ENCODE data around the gene CSNK1A1L.

Gene CSNK1A1L

GRCh38 chr13:37076818-37077217 is 28.6 kb downstream of the CSNK1A1L start:
- H3K27ac ChIP-seq = no peak overlapping the region
- TF ChIP-seq, protein P1, sequence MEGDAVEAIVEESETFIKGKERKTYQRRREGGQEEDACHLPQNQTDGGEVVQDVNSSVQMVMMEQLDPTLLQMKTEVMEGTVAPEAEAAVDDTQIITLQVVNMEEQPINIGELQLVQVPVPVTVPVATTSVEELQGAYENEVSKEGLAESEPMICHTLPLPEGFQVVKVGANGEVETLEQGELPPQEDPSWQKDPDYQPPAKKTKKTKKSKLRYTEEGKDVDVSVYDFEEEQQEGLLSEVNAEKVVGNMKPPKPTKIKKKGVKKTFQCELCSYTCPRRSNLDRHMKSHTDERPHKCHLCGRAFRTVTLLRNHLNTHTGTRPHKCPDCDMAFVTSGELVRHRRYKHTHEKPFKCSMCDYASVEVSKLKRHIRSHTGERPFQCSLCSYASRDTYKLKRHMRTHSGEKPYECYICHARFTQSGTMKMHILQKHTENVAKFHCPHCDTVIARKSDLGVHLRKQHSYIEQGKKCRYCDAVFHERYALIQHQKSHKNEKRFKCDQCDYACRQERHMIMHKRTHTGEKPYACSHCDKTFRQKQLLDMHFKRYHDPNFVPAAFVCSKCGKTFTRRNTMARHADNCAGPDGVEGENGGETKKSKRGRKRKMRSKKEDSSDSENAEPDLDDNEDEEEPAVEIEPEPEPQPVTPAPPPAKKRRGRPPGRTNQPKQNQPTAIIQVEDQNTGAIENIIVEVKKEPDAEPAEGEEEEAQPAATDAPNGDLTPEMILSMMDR (conservative IDR thresholded peaks at IDR 0.05) = no peak

DNA sequence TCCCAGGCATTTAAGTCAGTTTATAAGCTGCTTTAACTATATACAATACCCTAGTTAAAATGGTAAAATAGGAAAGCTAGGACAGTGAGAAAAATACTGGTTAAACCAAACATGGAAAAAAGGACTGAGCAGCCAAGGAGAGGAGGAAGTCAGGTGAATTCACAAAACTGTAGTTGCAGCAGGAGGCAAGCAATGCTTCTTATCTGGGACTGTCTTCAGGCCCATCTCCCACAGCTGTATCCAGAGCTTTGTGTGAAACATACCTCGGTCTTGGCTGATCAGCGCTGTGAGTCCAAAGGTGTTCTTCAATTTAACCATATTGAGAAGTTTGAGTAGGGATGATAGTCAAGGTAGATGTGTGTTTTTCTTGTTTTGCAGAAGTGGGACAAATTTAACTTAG is 30.3 kb downstream of the CSNK1A1L start:
- TF ChIP-seq, protein P1 (conservative IDR thresholded peaks at IDR 0.05) = no peak
- no peak overlapping the region for H3K27ac ChIP-seq

- TF ChIP-seq, protein P1 (conservative IDR thresholded peaks at IDR 0.05) = peak; percentile 69
- H3K27ac ChIP-seq = no peak overlapping the region
Measured at GRCh38 chr13:37074703-37075102, 30.8 kb downstream of the CSNK1A1L start.

GRCh38 chr13:37072024-37072423 is 33.4 kb downstream of the CSNK1A1L start:
- no peak overlapping the region for H3K27ac ChIP-seq
- TF ChIP-seq, protein P1 (conservative IDR thresholded peaks at IDR 0.05) = no peak

- TF ChIP-seq, protein P1 (conservative IDR thresholded peaks at IDR 0.05) = no peak
- H3K27ac ChIP-seq = no peak overlapping the region
Measured at GRCh38 chr13:37070956-37071355, 34.5 kb downstream of the CSNK1A1L start.

DNA sequence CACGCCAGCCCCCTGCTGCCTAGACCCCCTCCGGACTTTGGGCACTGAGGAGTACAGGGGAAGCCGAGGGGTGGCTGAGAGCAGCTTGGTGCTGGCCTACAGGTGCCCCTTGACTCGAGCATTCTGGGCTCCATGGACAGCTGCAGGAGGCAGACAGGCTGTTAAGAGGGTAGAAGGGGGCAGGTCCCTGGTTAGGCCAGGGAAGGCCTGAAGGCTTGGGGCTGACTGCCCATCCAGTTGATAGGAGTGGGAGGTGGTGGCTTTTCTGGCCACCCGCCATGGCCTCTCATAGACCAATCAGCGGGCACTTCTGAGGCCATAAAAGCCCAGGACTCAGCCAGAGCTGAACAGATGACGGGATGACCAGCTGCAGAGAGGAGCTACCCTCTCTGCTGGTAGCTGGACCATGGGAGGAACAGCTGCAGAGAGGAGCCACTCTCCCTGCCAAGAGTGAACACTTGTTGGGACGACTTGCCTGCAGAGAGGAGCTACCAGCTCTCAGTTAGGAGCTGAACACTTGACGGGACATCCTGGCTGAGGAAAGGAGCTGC is 35.2 kb downstream of the CSNK1A1L start:
- TF ChIP-seq, protein P1 (conservative IDR thresholded peaks at IDR 0.05) = no peak
- H3K27ac ChIP-seq = no peak overlapping the region

- no peak overlapping the region for H3K27ac ChIP-seq
- TF ChIP-seq, protein P1 (conservative IDR thresholded peaks at IDR 0.05) = no peak
Measured at GRCh38 chr13:37069597-37070103, 35.8 kb downstream of the CSNK1A1L start.

Data from VCaP (cell line).